Measurements from ENCODE around the gene PIGS.
"Not testable (repeated sequence)": the region's sequence is repeated elsewhere in the genome, so short reads cannot be mapped to it uniquely, and the experiment has no call there.

PIGS gene

GRCh38 chr17:28528327-28529012, 42.9 kb downstream of the PIGS start:
- no peak for DNase-seq

GRCh38 chr17:28527859-28528258, 43.5 kb downstream of the PIGS start:
- DNase-seq: no peak

- DNase-seq: no peak
Measured at GRCh38 chr17:28527181-28527681, 44.1 kb downstream of the PIGS start.

- no peak for DNase-seq
Measured at GRCh38 chr17:28526381-28526780, 44.9 kb downstream of the PIGS start.

GRCh38 chr17:28524476-28525424, 46.6 kb downstream of the PIGS start:
- DNase-seq: no peak

- DNase-seq: no peak
Measured at GRCh38 chr17:28523876-28524275, 47.4 kb downstream of the PIGS start.

- DNase-seq: no peak
Measured at GRCh38 chr17:28523186-28523585, 48.1 kb downstream of the PIGS start.

GRCh38 chr17:28522281-28522680, 49.0 kb downstream of the PIGS start:
- not testable (repeated sequence) for DNase-seq

- no peak for DNase-seq
Measured at GRCh38 chr17:28521311-28522085, 49.8 kb downstream of the PIGS start.

GRCh38 chr17:28520687-28521086, 50.6 kb downstream of the PIGS start:
- no peak for DNase-seq

- DNase-seq: no peak
Measured at GRCh38 chr17:28519236-28519635, 52.1 kb downstream of the PIGS start.

- no peak for DNase-seq
Measured at GRCh38 chr17:28518578-28518977, 52.7 kb downstream of the PIGS start.

GRCh38 chr17:28518132-28518531, 53.2 kb downstream of the PIGS start:
- DNase-seq: no peak

- no peak for DNase-seq
Measured at GRCh38 chr17:28515518-28515917, 55.8 kb downstream of the PIGS start.

- DNase-seq: no peak
Measured at GRCh38 chr17:28514561-28515002, 56.7 kb downstream of the PIGS start.

- no peak for DNase-seq
Measured at GRCh38 chr17:28513476-28513875, 57.8 kb downstream of the PIGS start.

GRCh38 chr17:28511858-28512461, 59.4 kb downstream of the PIGS start:
- DNase-seq: no peak

GRCh38 chr17:28509789-28510188, 61.5 kb downstream of the PIGS start:
- DNase-seq: no peak

GRCh38 chr17:28508211-28508724, 63.1 kb downstream of the PIGS start:
- no peak for DNase-seq

- DNase-seq: no peak
Measured at GRCh38 chr17:28507567-28508203, 63.6 kb downstream of the PIGS start.

GRCh38 chr17:28506763-28507487, 64.4 kb downstream of the PIGS start:
- DNase-seq: no peak

All from NCI-H774 (cell line).